DOHH2 (cell line): ENCODE measurements around the gene GRB10.

Experiments used
- H3F3A ChIP-seq: fragments of 200-600 bp; sonication (generic), shearing (Covaris generic); 2 replicates; pipeline ENCODE4 v1.6.0; 2016; ENCODE audit warnings: antibody characterized with exemption, mild to moderate bottlenecking; ENCODE audit not compliant: control insufficient read depth, insufficient read depth
- H3K27ac ChIP-seq: fragments of 200-600 bp; sonication (generic); 2 replicates; pipeline ENCODE4 v1.5.1; 2014; ENCODE audit warnings: low read depth, mild to moderate bottlenecking, low read length, moderate library complexity
- H3K27me3 ChIP-seq: fragments of 200-600 bp; sonication (generic); 2 replicates; pipeline ENCODE4 v1.6.1; 2014; ENCODE audit warnings: mild to moderate bottlenecking, low read length, mixed read lengths; ENCODE audit not compliant: control insufficient read depth
- H3K36me3 ChIP-seq: fragments of 200-600 bp; sonication (generic); 2 replicates; pipeline ENCODE4 v1.6.1; 2014; ENCODE audit warnings: mild to moderate bottlenecking, low read length, moderate library complexity, mixed read lengths; ENCODE audit not compliant: control insufficient read depth
- H3K4me1 ChIP-seq: fragments of 200-600 bp; sonication (generic); 2 replicates; pipeline ENCODE4 v1.6.1; 2014; ENCODE audit warnings: mild to moderate bottlenecking, low read length, mixed read lengths; ENCODE audit not compliant: control insufficient read depth
- H3K4me2 ChIP-seq: fragments of 200-600 bp; sonication (generic); 2 replicates; pipeline ENCODE4 v1.6.0; 2014; ENCODE audit warnings: mild to moderate bottlenecking, low read length, moderate library complexity
- H3K4me3 ChIP-seq: fragments of 200-600 bp; sonication (generic); 2 replicates; pipeline ENCODE4 v1.5.1; 2014; ENCODE audit warnings: mild to moderate bottlenecking, low read length, mixed read lengths
- H3K79me2 ChIP-seq: fragments of 200-600 bp; sonication (generic); 2 replicates; pipeline ENCODE4 v1.6.1; 2014; ENCODE audit warnings: mild to moderate bottlenecking, low read length, mixed read lengths; ENCODE audit not compliant: control insufficient read depth
- H3K9me2 ChIP-seq: fragments of 200-600 bp; sonication (generic); replicated peaks from 2 replicates; pipeline ENCODE4 v1.6.1; 2014; ENCODE audit warnings: mild to moderate bottlenecking, low read length, mixed read lengths; ENCODE audit not compliant: control insufficient read depth
- H3K9me3 ChIP-seq: fragments of 200-600 bp; sonication (generic); 2 replicates; pipeline ENCODE4 v1.6.1; 2014; ENCODE audit warnings: antibody characterized with exemption, low read length, mixed read lengths; ENCODE audit not compliant: control insufficient read depth, insufficient read depth
- H4K20me1 ChIP-seq: fragments of 200-600 bp; sonication (generic); 2 replicates; pipeline ENCODE4 v1.6.0; 2014; ENCODE audit warnings: low read depth, mild to moderate bottlenecking, antibody characterized with exemption, low read length, moderate library complexity; ENCODE audit not compliant: control insufficient read depth, insufficient read depth
- EZH2phosphoT487 ChIP-seq: fragments of 200-600 bp; sonication (generic); IDR thresholded peaks from 2 replicates; pipeline ENCODE4 v1.6.1; 2017; ENCODE audit warnings: borderline replicate concordance, mild to moderate bottlenecking, antibody characterized with exemption, low read length, moderate library complexity, mixed read lengths
- TF ChIP-seq, protein P1 (sequence below): fragments of 200-600 bp; sonication (generic); IDR thresholded peaks from one replicate; pipeline ENCODE4 v1.5.1; 2014; ENCODE audit warnings: antibody characterized with exemption, mild to moderate bottlenecking, low read depth, low read length; ENCODE audit not compliant: poor library complexity, severe bottlenecking

Gene GRB10

DNA sequence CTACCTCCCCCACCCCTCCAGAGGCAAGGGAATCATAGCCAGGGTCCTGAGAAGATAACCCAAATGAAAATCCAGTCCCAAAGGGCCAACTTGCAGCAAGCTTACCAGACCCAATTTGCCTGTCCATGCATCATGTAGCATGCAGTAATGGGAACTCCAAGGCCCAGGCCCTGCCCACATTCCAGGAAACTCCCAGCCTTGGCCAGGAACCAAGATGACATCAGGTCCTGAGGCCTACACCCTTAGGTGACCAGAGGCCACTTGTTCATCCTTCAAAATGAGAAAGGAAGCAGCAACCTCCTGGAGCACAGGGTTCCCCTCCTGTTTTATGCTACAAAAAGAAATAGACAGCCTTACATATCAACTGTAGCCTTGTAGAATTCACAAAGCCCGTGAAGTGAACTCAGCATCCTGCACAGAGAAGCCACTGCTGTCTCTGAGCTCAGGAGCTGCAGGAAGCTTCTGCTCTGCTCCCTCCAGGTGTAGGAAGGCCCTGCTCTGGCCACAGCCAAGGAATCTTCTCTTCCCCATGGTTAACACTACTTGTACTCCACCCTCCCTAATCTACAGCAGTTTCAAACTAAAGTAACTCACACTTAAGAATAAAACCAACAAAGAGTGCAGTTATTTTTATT lies 30.3 kb upstream of the GRB10 start:
- Histone ChIP-seq H3K27ac (no peak overlapping the region), H3K4me1 (no peaks in the 10 kb centered on the region), H3K9me2 (no peaks in the 10 kb centered on the region), H3K4me3 (no peak overlapping the region), H4K20me1 (no peaks in the 10 kb centered on the region), H3K79me2 (no peaks in the 10 kb centered on the region), H3F3A (no peaks in the 10 kb centered on the region), H3K36me3 (no peaks in the 10 kb centered on the region), H3K9me3 (no peaks in the 10 kb centered on the region), H3K4me2 (no peak overlapping the region), H3K27me3 (no peaks in the 10 kb centered on the region)
- no peak for TF ChIP-seq EZH2phosphoT487
- TF ChIP-seq, protein P1, sequence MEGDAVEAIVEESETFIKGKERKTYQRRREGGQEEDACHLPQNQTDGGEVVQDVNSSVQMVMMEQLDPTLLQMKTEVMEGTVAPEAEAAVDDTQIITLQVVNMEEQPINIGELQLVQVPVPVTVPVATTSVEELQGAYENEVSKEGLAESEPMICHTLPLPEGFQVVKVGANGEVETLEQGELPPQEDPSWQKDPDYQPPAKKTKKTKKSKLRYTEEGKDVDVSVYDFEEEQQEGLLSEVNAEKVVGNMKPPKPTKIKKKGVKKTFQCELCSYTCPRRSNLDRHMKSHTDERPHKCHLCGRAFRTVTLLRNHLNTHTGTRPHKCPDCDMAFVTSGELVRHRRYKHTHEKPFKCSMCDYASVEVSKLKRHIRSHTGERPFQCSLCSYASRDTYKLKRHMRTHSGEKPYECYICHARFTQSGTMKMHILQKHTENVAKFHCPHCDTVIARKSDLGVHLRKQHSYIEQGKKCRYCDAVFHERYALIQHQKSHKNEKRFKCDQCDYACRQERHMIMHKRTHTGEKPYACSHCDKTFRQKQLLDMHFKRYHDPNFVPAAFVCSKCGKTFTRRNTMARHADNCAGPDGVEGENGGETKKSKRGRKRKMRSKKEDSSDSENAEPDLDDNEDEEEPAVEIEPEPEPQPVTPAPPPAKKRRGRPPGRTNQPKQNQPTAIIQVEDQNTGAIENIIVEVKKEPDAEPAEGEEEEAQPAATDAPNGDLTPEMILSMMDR: no peak

DNA sequence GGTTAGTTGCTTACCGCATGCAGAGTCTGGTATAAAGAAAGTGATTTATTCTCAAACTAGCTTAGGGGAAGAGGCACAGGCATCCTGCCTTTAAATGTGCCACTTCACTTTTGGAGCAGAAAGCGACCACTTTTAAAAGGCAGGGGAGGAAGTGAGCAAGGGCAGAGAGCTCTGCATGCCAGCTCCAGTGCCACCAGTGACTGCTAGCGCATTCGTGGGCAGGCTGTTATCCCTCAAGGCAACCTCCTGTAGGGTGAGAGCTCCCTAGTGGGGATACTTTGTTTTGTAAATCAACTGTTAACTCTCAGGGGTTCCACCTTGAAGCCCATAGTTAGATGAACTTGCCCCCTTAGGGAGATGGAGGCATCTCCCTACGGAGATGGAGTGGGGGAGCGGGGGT lies 29.4 kb upstream of the GRB10 start:
- H3K4me2 ChIP-seq: no peak overlapping the region
- TF ChIP-seq, protein P1: no peak
- no peak for TF ChIP-seq EZH2phosphoT487
- H3K27ac ChIP-seq: no peak overlapping the region
- H4K20me1 ChIP-seq: no peaks in the 10 kb centered on the region
- H3F3A ChIP-seq: no peaks in the 10 kb centered on the region
- no peaks in the 10 kb centered on the region for H3K4me1 ChIP-seq
- no peaks in the 10 kb centered on the region for H3K36me3 ChIP-seq
- no peaks in the 10 kb centered on the region for H3K79me2 ChIP-seq
- no peak overlapping the region for H3K4me3 ChIP-seq
- H3K9me2 ChIP-seq: no peaks in the 10 kb centered on the region
- H3K27me3 ChIP-seq: no peaks in the 10 kb centered on the region
- no peaks in the 10 kb centered on the region for H3K9me3 ChIP-seq

DNA sequence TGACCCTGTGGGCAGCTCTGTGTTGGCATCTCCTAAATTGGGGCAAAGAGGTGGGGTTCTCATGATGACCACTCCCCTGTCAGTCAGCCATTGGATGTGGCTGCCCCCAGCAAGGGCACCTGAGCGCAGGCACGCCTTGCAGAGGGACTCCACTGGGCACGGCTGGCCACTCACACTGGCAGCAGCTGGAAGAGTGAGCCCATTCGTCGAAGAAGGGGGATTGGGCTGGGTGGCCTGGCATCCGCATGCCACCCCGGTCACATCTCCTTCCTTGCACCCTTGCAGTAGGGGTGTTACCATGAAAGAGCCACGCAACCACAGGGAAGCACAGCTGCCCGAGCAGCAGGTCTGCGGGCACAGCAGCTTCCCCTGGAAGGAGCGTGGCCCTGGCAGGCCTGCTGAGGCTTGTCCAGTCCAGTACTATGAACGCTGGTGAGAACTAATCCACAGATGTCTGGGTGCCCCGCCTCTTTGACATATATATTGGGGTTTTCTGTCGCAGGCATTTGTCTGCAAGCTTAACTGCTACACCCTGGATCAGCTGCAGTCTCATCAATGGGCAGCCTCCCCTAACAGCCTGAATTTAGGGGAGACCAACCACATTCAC lies 25.7 kb upstream of the GRB10 start:
- H3K79me2 ChIP-seq: no peaks in the 10 kb centered on the region
- H4K20me1 ChIP-seq: no peaks in the 10 kb centered on the region
- H3K4me1 ChIP-seq: no peaks in the 10 kb centered on the region
- H3K4me2 ChIP-seq: no peak overlapping the region
- no peaks in the 10 kb centered on the region for H3K27me3 ChIP-seq
- no peaks in the 10 kb centered on the region for H3K9me3 ChIP-seq
- H3K36me3 ChIP-seq: no peaks in the 10 kb centered on the region
- no peaks in the 10 kb centered on the region for H3K9me2 ChIP-seq
- no peak overlapping the region for H3K4me3 ChIP-seq
- H3F3A ChIP-seq: no peaks in the 10 kb centered on the region
- no peak overlapping the region for H3K27ac ChIP-seq
- TF ChIP-seq, protein P1: no peak
- TF ChIP-seq EZH2phosphoT487: no peak
